ENCODE data around the gene EVI5.
"Not testable (repeated sequence)": the region's sequence is repeated elsewhere in the genome, so short reads cannot be mapped to it uniquely, and the experiment has no call there.

- TF ChIP-seq CTCF (conservative IDR thresholded peaks at IDR 0.05 in 1 of 2, IDR thresholded peaks at IDR 0.05 in 1 of 2; ENCODE audit: extremely low read depth in 1 of 2, insufficient read depth in 1 of 2, low read depth in 1 of 2, low read length in 2 of 2); EZH2 (IDR thresholded peaks at IDR 0.05; ENCODE audit: borderline replicate concordance, low read length): not testable (repeated sequence)
These were observed 69.4 kb downstream of the EVI5 start for GRCh38 chr1:92715476-92715951.
